NCI-H146 treated with DMSO at 0.1 percent for 48 hours (cell line): ENCODE measurements around the gene EZH2.

ENCODE experiments used
- DNase-seq: peaks from one replicate; lab custom pipeline; 2025; ENCODE audit not compliant: unreplicated experiment; lab: John Stamatoyannopoulos, UW

The EZH2 gene

DNA sequence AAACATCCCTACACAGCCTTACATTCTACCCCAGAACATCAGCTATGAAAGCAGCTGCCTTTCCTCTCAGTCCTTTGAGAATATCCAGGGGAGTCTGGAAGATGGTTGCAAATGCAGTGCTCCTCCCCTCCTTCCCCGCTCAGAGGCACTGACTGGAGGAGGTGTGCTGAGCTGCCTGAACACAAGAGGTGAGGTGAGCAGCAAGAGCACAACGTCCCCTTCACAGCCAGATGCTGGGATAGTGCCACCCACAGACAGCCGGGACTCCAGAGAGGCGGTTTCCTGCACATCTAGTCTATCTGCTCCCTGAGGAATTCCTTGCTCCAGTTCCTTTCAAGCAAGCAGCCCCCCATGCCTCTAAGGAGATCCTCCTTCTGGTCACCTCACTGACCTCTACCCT, 74.2 kb downstream of the EZH2 start:
- no peak for DNase-seq

DNA sequence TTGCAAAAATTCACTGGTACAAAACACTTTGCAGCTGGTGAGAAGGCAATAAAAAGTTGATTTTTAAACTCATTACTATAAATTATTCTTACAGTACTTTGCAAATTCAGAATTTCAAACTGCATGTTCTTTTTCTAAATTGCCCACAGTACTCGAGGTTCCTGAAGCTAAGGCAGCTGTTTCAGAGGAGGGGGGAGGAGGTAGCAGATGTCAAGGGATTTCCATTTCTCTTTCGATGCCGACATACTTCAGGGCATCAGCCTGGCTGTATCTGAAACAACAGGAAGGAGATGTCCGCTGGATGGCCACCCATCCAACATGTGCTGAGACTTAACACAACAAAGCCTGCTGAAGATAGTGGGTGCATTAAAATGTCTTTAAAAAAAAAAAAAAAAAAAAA, 76.7 kb downstream of the EZH2 start:
- DNase-seq = no peak

DNA sequence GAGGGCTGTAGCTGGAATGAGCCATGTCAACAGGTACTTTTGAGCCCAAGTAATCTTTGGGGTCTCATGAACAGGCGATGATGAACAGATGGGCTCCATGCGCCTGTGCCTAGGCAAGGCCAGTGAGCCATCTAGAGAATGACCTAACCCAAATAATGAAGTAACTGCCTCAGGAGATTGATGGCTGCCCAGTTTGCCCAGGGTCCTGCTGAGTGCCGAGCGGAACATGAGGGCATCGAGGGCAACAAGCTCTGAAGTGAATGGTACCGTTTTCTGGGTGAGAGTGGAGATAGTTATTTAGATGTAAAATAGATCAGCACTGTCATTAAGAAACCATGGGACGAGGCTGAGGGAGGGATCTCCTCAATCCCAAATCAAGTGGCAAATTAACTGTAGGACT, 77.9 kb downstream of the EZH2 start:
- no peak for DNase-seq

DNA sequence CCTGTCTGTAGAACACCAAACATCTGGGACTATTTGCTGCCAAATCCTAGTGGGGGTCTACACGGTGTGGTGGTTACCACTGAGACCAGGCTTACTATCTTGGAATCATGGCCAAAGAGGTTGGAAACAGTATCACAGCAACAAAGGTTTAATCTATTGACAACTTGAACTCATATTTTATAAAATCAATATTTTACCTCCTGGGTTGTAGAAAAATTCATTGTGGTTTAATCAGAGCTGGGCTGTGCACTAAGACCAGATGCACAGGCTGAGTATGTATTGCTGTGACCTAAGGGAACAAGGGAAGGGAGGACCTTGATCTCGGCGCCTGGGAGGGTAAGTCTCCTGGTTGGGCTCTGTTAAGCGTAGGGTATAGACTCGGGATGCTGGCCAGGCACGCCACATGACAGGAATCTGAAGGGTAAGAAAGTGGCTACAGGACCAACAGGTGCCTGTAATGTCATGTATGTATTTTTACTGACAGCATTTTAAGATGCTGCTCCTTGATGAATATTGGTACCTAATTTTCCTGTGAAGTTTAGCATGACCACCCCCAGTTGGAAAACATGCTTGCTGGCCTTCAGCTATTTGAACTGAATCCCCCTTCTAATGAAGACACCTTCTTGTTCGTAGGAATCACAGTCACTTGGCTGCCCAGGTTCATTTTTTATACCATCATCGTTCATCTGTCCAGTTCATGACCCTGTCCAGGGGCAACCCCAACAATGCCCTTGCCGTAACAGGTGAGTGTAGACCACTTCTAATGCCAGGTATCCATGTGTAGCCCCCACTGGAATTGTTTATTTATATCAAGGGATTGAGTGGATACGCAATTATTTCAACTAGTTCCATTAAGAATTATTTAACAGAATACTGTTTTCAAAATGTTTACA, 79.5 kb downstream of the EZH2 start:
- no peak for DNase-seq

DNA sequence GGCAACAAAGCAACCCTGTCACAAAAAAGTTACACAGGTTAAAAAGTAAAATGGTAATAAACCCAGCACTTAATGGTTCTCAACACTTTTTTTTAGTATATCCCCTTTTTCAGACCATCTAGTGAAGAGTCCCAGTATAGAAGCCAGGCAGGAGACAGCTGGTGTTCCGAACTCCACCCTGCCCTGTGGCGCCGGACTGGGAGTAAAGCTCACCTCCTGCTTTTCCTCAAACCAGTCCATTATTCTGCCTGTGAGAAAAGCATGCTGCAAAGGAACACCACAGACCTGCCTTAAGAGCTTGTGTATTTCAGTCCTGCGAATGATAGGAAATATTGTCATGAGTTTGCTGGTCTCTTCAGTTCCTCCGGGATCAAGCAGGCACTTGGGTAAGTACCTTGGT, 81.0 kb downstream of the EZH2 start:
- DNase-seq = no peak

DNA sequence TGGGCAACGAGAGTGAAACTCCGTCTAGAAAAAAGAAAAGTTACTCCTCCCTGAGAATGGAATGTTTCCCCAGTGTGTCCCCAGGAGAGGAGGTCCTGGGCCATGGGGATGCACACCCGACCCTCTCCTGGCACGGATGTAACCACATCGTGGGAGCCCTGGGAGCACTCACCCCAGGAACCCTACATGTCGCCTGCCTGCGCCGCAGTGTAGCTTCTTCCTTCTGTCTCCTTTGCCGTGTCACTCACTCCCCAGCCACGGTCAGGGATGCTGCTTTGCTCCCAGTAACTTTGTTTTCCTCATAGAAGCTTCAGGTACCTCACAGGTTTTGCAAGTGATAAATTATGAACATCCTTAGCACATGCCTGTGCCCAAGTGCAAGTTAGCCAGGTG, 82.0 kb downstream of the EZH2 start:
- no peak for DNase-seq

DNA sequence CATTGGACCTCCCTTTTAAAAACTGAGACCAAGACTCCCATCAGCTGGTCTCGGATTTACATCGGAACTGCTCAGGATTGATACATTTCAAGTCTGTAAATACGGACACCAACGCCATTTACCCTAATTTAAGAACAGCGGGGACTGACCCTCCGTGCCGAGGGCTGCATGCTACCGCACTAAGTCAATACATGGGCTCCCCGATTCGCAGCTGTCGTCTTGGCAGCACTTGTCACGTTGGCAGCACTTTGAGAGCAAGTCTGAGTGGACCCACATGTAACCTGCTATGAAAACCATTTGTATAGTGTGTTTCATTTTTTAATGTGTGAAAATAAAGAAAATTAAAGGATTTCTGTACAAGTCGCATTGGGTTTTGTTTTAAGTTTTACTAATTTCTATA, 83.4 kb downstream of the EZH2 start:
- no peak for DNase-seq

DNA sequence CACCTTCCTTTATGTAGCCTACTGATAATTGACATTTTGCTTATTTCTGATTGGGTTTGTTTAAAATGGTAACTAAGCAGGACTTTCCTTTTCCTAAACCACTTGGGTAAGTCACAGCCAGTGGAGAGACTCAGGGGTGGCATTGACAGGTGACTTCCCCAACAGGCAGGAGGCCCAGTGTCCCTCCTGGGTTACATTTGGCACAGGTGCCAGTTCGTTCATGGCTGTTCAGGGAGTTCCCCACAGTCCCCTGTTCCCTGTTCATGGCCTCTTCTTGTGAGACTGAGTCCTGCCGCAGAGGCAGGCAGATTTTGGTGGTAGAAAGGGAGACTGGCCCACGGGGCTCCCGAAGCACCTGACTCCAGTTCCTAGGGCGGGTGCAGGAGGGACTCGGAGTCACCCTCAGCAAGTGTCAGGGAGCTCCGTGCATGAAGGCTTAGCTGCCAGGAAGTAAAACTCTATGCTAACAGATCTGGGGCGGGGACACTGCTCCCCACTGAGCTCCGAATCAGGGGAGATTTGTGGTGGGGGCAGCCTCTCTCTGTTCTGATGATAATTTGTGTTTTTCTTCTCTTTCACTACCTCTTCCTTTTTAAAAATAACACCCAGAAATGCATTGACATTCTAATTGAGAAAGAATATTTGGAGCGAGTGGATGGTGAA, 84.1 kb downstream of the EZH2 start:
- no peak for DNase-seq

DNA sequence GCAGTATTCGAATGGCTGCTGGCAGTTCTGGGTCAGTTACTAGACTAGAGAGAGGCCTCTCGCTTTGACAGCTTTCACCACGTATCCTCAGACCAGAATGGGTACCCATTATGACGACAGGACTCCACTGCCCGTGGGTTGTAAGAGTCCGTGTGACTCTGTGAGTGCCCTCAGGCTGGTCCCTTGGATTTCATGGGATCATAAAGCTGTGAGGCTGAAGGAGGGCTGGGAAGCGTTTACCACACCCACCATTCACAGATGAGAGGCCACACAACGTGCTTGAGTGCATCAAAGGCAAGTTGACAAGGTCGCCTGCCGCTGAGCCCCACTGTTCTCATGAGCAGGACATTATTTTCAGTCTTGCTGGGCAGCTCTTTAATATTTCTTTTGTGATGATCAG, 87.2 kb downstream of the EZH2 start:
- DNase-seq = no peak

DNA sequence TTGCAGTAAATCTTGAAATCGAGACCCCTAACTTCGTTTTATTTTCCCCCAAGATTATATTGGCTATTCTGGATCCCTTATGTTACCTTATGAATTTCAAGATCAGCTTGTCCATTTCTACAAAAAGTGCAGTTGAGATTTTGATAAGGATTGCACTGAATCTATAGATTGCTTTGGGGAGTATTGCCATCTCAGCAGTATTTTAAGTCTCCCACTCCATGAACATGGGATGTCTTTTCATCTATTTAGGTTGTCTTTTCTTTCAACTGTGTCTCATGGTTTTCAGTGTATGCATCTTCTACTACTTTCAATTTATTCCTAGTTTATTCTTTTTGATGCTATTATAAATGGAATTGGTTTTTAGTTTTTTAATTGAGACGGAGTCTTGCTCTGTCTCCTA, 89.6 kb downstream of the EZH2 start:
- no peak for DNase-seq

DNA sequence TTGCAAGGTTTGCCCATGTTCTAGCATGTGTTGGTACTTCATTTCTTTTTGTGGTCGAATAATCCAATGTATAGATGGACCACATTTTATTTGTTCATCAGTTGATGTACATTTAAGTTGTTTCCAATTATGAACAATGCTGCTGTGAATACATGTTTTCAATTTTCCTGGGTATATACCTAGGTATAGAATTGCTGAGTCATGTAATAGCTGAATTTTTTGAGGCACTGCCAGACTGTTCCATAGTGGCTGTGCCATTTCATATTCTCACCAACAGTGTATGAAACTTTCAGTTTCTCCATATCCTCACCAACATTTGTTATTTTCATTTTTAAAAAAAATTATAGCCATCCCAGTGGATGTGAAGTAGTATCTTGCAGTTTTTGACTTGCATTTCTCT, 90.5 kb downstream of the EZH2 start:
- DNase-seq = no peak

DNA sequence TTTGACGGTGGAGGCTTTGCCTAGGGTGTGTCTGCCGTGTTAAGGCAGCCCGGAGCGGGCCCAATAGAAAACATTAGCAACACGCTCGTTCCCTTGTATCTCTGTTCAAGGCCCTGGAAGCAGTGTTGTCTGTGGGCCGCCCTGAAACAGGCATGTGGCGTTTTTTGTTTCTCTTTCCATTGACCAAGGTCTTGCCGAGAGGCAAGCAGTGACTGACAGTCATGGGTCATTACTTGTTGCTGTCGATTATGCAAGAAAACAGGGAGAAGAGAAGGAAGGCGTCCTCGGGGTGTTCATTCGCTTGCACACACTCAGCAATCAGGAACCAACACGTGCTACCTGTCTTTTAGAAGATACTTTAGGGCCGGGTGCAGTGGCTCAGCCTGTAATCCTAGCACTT, 92.5 kb downstream of the EZH2 start:
- no peak for DNase-seq

DNA sequence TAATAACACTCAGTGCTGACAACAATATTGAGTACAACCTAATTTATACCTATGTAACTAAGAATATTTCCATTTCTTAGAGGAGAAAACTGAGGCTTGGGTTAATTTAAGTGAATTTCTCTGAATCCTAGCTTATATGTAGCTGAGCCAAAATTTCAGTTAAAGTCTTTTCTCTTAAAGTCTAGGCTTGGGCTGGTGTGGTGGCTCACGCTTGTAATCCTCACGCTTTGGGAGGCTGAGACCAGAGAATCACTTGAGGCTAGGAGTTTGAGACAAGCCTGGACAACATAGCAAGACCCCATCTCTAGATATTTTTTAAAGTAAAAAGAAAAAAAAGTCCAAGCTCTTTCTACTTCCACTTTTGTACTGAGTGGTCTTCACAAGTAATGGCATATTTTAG, 93.2 kb downstream of the EZH2 start:
- no peak for DNase-seq

DNA sequence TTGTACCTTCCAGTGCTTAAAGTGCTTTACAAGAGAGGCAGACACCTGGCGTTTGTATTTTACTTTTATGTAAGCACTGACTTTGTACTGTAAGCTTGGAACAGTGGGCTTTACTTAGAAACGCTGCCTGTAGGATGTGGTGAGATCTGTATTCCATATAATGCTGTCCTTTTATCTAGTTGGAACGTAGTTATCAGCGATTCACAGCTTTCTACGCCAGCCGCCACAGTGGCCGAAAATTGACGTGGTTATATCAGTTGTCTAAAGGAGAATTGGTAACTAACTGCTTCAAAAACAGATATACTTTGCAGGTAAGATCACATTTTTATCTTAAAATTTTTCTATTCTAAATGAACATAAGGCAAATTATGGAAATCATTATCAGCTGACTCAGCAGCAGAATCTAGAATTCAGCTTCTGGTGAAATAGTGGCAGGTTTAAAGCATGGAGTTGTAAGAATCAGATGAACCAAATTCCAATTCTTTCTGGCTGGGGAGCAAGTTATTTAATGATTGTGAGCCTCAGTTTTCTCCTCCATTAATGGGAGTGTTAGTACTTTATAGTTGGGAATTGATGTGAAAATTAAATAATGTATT, 93.9 kb downstream of the EZH2 start:
- DNase-seq = no peak

DNA sequence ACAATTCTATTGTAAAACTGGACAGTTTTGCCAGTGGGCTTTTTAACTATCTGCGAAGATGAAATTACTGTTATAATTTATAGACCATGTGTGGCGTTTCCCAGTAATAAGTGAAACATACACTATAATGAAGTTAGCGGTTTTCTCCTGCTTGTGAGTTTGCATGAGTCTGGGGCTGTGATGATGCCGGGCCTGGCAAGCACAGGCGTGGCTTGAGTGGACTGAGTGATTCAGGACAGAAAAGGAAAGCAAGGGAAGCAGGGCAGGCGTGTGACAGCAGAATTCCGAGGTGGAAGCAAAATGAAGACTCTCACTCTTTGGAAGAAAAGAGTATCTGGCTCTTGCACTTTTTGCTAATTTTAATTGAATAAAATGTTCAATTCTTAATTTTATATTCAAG, 94.9 kb downstream of the EZH2 start:
- no peak for DNase-seq

DNA sequence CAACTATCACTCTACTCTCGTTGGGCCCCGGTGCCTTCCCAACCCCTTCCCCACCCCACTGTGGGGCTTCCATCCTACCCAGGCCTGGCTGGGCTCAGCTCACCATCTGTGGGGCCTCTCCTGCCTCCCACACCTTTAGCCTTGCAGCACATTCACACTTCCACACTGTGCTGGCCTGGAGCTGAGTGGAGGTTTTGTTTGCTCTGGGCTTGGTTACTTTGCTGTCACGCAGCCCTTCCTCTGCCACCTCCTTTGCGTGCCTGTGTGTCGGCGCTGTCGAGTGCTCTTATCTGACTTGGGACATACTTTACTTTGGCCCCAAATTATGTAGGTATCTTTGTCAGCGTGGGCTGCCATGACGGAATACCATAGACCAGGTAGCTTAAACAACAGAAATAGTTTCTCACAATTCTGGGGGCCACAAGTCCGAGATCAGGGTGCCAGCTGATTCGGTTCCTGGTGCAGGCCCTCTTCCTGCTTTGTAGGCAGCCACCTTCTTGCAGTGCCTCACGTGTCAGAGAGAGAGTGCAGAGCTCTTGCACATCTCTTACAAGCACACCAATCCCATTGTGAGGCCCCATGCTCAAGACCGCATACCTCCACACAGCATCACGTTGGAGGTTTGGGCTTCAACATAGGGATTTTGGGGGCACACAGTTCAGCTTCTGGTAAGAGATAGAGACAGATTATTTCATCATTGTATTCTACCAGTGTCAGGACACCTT, 96.4 kb downstream of the EZH2 start:
- no peak for DNase-seq

DNA sequence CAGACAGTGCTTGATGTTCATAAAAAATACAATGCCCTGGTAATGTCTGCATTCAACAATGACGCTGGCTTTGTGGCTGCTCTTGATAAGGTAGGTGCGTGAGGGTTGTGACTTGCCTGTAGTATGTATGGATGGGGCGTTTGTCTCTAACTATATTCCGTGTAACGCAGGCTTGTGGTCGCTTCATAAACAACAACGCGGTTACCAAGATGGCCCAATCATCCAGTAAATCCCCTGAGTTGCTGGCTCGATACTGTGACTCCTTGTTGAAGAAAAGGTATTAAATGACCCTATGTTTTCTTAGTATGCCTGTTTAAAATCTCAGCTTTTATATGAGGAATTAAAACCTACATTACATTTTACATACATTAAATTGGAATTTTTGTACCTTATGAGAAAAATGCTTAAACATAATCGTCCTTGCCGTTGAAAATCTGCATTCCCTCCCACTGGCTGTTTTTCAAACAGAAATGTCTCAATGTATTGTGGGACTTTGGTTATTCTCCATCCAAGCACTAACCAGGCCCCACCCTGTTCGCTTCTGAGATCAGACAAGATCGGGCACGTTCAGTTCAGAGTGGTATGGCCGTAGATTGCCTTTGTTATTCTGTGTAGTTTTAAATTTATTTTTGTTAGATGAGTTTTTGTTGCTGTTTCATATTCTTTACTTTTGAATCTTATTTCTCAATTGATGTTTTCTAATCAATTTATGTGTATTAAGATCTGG, 100.1 kb downstream of the EZH2 start:
- no peak for DNase-seq

DNA sequence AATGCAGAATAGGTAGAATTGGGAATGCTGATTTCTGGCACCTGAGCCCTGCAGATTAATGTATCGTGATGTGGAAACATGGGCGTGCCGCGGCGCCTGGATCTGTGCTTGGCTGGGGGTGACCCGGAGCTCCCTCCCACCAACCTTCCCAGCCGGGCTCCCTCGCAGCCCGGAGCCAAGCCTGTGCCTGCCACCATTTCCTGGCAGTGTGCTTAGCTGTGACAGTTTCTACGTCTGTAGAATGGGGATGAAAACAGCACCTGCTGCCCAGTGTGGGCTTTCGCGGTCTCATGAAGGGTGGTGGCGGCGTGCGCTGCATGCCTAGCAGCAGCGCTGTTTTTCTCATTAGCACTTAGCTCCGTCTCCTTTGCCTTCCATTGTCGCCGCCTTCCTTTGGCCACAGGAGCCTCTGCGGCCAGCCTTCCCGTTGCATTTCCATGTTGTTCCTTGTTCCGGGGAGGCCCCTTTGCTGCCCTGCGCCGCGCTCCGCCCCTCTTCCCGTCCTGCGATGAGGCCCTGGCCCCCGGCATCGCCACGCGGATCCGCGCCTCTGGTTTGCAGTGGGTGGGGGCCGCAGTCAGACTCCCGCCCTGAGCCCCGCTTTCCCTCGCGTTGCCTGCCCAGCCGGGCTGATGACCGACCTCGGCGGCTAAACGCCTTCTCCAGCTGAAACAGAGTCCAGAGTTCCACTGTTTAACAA, 101.2 kb downstream of the EZH2 start:
- peak; percentile 17 for DNase-seq

DNA sequence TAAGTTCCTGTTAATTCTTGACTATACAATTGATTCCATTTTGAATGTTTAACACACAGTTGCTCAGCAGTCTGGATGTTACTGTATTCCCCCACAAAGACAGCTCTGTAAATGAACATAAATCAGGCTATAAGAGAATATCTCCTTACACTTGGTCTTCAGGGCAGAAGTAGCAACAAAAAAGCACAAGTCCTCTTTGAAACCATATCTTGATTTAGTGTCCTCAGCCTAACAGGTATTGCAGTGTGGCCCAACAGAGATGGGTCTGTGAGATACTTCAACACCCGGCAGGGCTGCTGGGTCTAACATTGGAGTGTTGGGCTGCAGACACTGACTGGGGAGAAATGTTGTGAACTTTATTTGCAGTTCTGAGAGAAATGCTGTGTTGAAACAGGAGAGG, 109.6 kb downstream of the EZH2 start:
- no peak for DNase-seq

DNA sequence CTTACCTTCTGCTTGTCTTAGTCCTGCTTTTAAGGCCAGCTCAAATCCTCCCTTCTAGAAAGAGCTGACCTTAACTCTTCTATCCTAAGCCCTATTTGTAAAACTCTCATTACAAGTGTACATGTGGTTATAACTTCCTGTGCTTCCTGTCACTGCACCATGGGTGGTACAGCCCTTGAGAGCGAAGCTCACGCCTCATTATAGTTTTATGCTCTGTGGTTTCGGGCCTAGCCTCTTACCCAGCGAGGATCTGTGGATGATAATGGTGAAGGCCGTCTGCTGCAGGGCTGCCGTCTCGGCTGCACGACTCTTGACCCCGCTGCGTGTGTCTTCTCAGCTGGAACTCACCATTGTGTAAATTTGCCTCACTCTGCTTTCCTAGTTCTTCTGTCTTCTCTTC, 110.8 kb downstream of the EZH2 start:
- peak; percentile 14 for DNase-seq
